GM21423 (cell line): ENCODE measurements around the gene ETV3L.
"Not testable (repeated sequence)": the region's sequence is repeated elsewhere in the genome, so short reads cannot be mapped to it uniquely, and the experiment has no call there.

Source experiments
- ATAC-seq: cut with Tn5 transposase; IDR thresholded peaks from one replicate; pipeline ENCODE4 v1.9.1; 2021; ENCODE audit warnings: mild to moderate bottlenecking, moderate library complexity; ENCODE audit not compliant: unreplicated experiment

The ETV3L gene

DNA sequence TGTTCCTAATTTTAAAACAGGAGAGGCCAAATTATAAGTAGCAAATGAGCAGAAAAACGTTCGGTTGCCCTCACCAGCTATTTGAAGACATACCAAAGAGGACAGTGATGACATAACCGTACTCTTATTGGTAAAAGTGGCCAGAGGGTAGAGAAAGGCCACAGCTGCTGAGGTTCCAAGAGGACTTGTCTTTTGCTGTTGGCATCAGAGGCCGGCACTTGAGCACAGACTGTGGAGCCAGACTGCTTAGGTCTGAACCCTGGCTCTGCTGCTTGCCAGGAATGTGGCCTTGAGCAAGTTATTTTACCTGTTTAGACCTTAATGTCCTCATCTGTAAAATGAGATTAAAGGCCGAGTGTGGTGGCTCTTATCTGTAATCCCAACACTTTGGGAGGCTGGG, 14.9 kb downstream of the ETV3L start:
- ATAC-seq = no peak

DNA sequence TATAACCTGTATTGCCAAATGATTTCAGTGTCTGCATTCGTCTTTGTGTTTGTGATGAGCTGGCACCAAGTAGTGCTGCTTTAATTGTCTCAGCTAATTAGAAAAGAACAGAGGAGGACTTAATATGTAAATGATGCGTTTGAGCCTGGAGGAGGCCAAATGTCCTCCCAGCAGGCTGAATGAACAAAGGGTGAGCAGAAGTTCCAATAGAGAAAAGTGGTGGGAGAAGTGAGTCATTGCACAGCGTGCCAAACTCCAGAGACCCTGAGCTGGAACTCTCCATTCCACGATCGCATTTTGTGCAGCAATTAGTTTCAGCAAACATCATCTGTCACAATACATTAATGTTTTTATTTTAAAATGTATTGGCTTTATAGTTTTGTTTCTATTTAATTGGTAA, 17.9 kb downstream of the ETV3L start:
- no peak for ATAC-seq

DNA sequence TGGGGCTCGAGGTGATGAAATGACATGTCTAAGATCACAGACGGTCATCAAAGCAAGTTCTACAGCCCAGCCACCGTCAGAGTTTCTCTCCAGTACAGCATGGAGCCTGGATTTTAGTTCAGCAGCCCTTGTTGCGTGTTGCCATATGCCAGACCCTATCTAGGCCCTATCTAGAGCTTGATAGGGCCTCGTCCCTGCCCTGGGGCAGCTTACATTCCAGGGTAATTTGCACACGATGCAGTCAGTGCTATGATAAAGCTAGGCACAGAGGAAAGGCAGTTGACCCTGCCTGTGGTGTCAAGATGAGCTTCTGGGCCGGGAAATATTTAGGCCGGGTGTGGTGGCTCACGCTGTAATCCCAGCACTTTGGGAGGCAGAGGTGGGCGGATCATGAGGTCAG, 18.9 kb downstream of the ETV3L start:
- ATAC-seq = no peak

DNA sequence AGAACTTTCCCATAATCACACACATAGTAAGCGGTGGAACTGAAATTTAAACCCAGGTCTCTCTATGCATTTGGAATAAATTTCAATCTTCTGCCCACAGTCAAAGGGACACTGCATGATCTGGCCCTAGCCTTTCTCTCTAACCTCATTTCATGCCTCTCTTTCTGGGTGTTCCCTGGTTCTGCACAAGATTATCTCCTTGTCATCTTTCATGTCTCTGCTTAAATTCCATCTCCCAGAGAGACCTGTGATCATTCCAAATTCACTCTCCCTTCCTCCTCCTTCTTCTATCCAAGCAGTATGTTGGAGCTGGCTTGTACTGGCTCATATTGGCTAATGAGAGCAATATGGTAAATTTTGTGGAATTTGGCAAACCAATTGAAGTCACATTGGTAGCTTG, 22.2 kb downstream of the ETV3L start:
- no peak for ATAC-seq

DNA sequence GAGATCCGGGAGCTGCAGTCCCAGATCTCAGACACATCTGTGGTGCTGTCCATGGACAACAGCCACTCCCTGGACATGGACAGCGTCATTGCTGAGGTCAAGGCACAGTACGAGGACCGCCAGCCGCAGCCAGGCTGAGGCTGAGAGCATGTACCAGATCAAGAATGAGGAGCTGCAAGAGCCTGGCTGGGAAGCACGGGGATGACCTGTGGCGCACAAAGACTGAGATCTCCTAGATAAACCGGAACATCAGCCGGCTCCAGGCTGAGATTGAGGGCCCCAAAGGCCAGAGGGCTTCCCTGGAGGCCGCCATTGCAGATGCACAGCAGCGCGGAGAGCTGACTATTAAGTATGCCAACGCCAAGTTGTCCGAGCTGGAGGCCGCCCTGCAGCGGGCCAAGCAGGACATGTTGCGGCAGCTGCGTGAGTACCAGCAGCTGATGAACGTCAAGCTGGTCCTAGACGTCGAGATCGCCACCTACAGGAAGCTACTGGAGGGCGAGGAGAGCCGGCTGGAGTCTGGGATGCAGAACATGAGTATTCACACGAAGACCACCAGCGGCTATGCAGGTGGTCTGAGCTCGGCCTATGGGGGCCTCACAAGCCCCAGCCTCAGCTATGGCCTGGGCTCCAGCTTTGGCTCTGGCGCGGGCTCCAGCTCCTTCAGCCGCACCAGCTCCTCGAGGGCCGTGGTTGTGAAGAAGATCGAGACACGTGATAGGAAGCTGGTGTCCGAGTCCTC, 25.5 kb downstream of the ETV3L start:
- no peak for ATAC-seq

DNA sequence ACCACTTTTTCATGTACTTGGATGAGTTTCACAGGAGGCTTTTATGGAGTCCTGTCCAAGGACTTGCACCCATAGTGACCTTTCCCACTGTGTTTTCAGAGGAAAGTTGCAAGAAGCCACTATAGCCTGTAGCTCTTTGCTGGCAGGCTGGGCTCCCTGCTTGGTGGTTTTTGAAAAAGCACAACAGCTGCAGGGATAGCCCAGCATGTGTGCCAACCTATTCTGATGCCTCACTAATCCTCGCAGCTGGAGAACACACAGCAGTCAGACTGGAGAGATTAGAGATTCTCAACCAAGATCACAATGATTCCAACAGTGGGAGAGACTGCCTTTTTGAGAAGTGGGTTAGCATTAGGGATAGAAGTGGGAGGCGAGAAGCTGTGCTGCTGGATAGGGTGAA, 30.0 kb downstream of the ETV3L start:
- no peak for ATAC-seq

DNA sequence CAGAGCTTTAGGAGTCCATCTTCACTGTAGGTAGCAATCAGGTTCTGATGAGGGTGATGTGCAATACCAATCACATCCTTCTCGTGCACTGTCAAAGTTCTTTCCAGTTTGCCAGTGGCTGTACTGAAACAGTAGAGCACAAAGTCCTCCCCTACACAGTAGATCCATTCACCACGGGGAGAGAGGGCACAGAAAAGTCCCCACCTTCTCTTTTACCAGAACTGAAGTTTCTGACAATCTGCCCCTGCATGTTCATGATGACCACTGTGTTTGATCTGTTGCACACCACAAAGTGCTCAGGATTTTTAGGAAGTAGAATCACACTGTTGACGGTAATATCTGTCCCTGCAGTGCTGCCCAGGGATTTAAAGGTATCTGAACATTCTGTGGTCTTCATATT, 40.4 kb downstream of the ETV3L start:
- not testable (repeated sequence) for ATAC-seq

DNA sequence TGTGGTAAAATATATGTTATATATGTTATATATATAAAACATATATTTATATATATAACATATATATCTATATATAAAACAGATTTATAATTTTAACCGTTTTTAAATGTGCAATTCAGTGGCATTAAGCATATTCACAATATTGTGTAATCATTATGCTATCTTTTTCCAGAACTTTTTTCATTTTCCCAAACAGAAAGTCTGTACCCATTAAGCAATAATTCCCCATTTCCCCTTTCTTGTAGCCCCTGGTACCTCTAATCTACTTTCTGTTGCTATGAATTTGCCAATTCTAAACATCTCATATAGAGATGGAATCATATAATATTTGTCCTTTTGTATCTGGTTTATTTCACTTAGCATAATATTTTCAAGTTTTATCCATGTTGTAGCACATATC, 43.3 kb downstream of the ETV3L start:
- ATAC-seq = no peak

DNA sequence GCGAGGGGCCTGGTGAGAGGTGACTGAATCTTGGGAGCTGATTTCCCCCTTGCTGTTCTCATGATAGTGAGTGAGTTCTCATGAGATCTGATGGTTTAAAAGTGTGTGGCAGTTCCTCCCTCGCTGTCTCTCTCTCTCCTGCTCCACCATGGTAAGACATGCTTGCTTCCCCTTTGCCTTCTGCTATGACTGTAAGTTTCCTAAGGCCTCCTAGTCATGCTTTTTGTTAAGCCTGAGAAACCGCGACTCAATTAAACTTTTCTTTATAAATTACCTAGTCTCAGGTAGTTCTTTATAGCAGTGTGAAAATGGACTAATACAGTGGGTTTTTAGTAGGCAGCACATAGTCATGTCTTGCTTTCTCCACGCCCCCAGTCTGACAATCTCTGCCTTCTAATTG, 43.9 kb downstream of the ETV3L start:
- not testable (repeated sequence) for ATAC-seq

DNA sequence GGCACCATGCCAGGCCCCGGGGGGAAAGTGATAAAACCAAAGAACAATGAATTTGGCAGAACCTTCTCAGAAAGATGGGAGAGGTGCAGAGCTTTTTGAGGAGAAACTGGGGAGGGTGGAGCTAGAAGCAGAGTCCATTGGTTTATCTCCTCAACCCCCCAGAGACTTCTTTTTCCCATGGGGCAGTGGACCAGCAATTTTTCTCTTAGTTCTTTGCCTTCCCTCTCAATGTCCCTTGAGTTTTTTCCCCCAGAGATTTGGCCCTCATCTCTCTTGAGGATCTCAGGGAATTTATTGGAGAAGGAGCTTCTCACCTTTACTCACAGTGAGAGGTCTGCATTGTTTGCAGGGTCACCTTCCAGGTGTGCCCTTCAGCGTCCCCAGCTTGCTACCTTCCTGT, 48.8 kb downstream of the ETV3L start:
- ATAC-seq = no peak

DNA sequence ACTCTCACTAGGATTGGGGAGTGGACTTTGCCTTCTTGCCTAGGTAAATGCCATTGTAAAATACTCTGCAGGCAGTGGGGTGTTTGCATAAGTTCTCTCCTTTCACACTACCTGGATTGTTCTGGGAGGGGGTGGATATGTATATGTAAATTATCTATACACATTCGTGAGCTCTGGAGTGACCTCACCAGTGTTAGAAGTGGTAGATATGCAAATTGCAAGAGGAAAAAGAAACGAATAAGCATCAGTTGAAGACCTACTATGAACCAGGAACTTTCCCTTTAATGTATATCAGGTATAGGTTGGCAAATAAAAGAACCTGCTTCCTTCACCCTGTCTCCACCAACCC, 52.6 kb downstream of the ETV3L start:
- ATAC-seq = no peak

DNA sequence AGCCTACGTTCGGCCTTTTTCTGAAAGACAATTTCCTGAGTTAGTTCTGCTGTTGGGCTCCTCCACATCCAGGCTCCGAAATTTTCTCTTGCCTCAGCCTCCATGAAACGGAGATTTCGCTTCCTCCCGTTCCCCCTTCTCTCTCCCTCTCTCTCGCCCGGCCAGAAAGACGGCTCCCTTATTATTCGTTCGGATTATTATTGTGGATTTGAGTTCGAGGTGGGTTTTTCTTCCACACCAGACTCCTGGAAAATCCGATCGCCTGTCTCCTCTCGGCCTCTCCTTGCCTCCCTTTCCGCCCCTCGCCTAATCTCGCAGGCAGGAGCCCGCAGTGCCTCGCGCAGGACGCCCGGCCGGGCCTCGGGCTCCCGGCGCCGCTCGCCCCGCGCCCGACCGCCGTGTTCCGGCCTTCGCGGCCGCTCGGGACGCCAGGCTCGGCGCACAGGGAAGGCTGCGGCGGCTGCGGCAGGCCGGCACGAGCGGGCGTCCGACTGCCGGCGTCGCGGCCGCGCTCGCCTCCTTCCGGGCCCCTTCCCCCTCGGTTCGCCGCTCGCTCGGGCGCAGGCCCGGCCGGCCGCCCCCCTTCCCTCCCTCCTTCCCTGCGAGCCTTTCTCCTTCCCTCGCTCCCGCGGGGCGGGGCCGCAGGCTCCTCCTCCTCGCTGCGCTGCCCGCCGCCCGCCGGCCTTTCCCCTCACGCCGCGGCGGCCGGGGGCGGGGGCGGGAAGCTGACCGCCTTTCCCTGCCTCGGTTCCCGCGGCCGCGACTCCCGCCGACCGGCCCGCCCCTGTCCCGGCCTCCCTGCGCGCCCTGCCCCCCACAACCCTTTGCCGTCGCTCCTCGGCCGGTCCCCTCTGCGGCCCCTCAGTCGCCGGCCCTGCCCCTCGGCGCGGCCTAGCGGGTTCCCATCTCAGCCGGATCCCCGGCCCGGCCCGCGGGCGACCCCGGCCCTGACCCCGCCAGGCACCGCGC, 54.1 kb downstream of the ETV3L start, which contains the start of gene ARHGEF11:
Gene ARHGEF11 (minus strand): TSS at position 493 of the 969 bp plus-strand sequence. CDS start 1,412 bp downstream, outside the sequence.
- ATAC-seq = peak; percentile 69

DNA sequence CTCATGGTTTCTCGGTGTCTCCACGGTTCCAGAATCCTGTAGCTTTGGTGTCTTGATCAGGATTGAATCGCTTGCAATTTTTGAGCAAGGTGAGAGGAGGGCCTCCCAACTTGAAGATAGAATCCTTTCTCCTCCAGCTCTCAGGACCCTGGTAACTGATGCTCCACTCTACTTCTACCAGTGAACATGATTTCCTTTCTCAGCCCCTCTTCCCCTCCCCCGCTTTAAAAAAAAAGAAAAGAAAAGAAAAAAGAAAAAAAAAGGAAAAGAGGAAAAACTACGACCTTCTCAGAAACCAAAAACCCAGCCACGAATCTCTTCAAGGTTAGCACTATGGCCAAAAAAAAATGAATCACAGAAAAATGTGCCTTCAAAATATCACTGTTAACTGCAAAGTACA, 55.3 kb downstream of the ETV3L start:
- ATAC-seq = no peak

DNA sequence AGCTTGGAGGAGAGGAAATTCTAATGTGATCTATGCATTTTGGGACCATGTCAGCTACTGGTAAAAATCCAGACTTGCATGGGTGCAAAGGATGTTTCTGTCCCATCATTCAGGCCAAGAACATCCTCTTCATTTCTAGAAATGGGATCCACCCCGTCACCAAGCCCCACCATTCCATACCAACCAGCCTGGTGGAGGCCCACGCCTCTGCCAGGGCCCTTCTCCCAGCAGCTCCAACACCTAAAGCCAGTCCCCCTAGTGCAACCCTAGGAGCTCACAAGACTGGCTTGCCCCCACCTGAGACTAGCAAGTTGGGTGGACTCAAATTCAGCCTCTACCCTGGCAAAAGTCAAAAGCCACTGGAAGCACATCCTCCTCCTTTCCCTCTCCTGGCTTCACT, 55.9 kb downstream of the ETV3L start:
- ATAC-seq = no peak

DNA sequence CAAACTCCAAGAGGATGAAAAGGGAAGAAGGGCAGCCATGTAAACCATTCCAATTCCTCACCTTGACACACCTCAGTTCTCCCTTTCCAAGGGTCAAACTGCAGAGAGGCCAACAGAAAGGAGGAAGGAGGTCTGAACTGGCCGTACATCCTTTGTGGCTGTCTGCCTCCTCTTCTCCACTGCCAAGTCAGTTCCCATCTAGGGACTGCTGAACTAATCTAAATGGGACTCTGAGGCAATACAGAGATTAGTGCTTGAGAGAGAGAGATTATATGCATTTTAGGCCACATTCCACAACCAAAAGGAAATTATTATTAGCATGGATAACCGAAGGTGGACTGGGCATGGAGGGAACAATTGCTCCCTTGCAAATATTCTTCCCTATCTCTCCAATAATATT, 56.8 kb downstream of the ETV3L start:
- no peak for ATAC-seq
